Measurements from ENCODE around the gene CD59. TPM values are rescaled to one million over a fixed set of nuclear protein-coding genes. Genes with fewer than 3 reads are reported as not detected.
A peak's percentile ranks its signal among the peaks of the same experiment; 100 is the strongest.

CD59 gene
- polyA plus RNA-seq, 1 experiment, result 1,182 TPM

GRCh38 chr11:33700502-33701271 is 35.5 kb downstream of the CD59 start, which contains the start of gene C11orf91:
Gene C11orf91 (minus strand): TSS chr11:33700826. CDS start chr11:33700740, 86 bp downstream.
- ChIA-PET CTCF (interaction anchor here (0.6 to 4.0 kb wide), 6 partner anchors 12 to 534 kb away, joined by 3 to 22 read pairs (median 4); no protein-coding TSS in a partner anchor), POLR2A (interaction anchor here (0.6 to 3.0 kb wide), 12 partner anchors 8 to 405 kb away, joined by 3 to 30 read pairs (median 4); partner anchors contain the start of genes CD59, FBXO3 and NAT10)
- Histone ChIP-seq H3K27ac (ENCODE audit: low read depth, low read length) (peak within 1 kb of the TSS; percentile 82), H3K9me3 (ENCODE audit: control insufficient read depth, insufficient read depth, low read length) (no peaks in the 10 kb centered on the region), H3K27me3 (ENCODE audit: control insufficient read depth, insufficient read depth, low read length) (no peaks in the 10 kb centered on the region), H3K4me3 (ENCODE audit: low read depth, low read length) (peak within 1 kb of the TSS; percentile 66)
- peak; percentile 87 for DNase-seq (ENCODE audit: low read depth, low spot score)
- no peak for TF ChIP-seq CTCF (IDR thresholded peaks at IDR 0.05; ENCODE audit: low read depth, low read length)

DNA sequence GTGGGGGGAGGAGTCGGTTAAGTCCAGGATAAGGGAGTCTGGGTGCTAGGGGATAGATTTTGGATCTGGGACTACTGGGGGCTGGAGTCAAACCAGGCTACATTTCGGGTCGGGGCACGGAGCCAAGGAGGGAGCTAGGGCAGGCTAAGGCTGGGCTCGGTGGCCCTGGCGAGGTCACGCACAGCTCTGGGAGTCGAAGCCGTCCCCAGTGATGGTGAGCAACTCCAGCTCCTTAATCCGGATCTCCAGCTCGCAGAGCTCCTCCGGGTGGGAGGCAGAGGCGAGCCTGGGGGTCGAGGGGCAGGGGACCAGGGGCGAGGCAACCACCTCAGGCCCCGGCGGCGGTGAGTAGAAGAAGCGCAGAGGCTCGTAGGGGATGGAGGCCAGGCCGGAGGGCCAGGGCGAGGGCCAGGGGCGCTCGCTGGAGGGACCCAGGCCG is 36.1 kb downstream of the CD59 start:
- Histone ChIP-seq H3K4me3 (ENCODE audit: low read depth, low read length) (peak overlapping the region; percentile 66), H3K27me3 (ENCODE audit: control insufficient read depth, insufficient read depth, low read length) (no peaks in the 10 kb centered on the region), H3K9me3 (ENCODE audit: control insufficient read depth, insufficient read depth, low read length) (no peaks in the 10 kb centered on the region), H3K27ac (ENCODE audit: low read depth, low read length) (peak overlapping the region; percentile 61)
- no peak for DNase-seq (ENCODE audit: low read depth, low spot score)
- CTCF ChIA-PET, result interaction anchor here (0.6 to 4.0 kb wide), 4 partner anchors 42 to 533 kb away, joined by 3 to 22 read pairs (median 4); no protein-coding TSS in a partner anchor
- no peak for TF ChIP-seq CTCF (IDR thresholded peaks at IDR 0.05; ENCODE audit: low read depth, low read length)
- POLR2A ChIA-PET, result interaction anchor here (0.9 to 3.0 kb wide), 5 partner anchors 8 to 75 kb away, joined by 4 to 30 read pairs (median 8); partner anchors contain the start of genes CD59 and FBXO3

- POLR2A ChIA-PET, result interaction anchor here (0.9 to 3.0 kb wide), 4 partner anchors 7 to 37 kb away, joined by 5 to 30 read pairs (median 10); partner anchors contain the start of gene CD59
- CTCF ChIA-PET, result interaction anchor here (4.0 kb wide), 1 partner anchor 43 kb away, joined by 22 read pairs; no protein-coding TSS in a partner anchor
- Histone ChIP-seq H3K27ac (ENCODE audit: low read depth, low read length) (no peak overlapping the region), H3K9me3 (ENCODE audit: control insufficient read depth, insufficient read depth, low read length) (no peaks in the 10 kb centered on the region), H3K4me3 (ENCODE audit: low read depth, low read length) (no peak overlapping the region), H3K27me3 (ENCODE audit: control insufficient read depth, insufficient read depth, low read length) (no peaks in the 10 kb centered on the region)
- TF ChIP-seq CTCF (IDR thresholded peaks at IDR 0.05; ENCODE audit: low read depth, low read length), result no peak
- DNase-seq (ENCODE audit: low read depth, low spot score), result no peak
Observed at GRCh38 chr11:33699515-33700062, 36.6 kb downstream of the CD59 start.

GRCh38 chr11:33698921-33699320 is 37.3 kb downstream of the CD59 start:
- ChIA-PET CTCF (interaction anchor here (4.0 kb wide), 1 partner anchor 44 kb away, joined by 22 read pairs; no protein-coding TSS in a partner anchor), POLR2A (no interaction called here)
- Histone ChIP-seq H3K9me3 (ENCODE audit: control insufficient read depth, insufficient read depth, low read length) (no peaks in the 10 kb centered on the region), H3K4me3 (ENCODE audit: low read depth, low read length) (no peak overlapping the region), H3K27ac (ENCODE audit: low read depth, low read length) (no peak overlapping the region), H3K27me3 (ENCODE audit: control insufficient read depth, insufficient read depth, low read length) (no peaks in the 10 kb centered on the region)
- DNase-seq (ENCODE audit: low read depth, low spot score), result no peak
- TF ChIP-seq CTCF (IDR thresholded peaks at IDR 0.05; ENCODE audit: low read depth, low read length), result no peak

Measured in AG04450 (cell line).